CD4-positive, alpha-beta T cell treated with Interleukin-2 at 100 ng/mL for 4 hours (primary cell): ENCODE results near the gene MAL.

Experiments used
- DNase-seq: peaks from one replicate; pipeline ENCODE4 v3.0.0-alpha.2; 2020; ENCODE audit warnings: low spot score

The MAL gene

GRCh38 chr2:95048825-95049682 is 23.5 kb downstream of the MAL start:
- no peak for DNase-seq

- no peak for DNase-seq
Observed at GRCh38 chr2:95049683-95049955, 24.1 kb downstream of the MAL start.

DNA sequence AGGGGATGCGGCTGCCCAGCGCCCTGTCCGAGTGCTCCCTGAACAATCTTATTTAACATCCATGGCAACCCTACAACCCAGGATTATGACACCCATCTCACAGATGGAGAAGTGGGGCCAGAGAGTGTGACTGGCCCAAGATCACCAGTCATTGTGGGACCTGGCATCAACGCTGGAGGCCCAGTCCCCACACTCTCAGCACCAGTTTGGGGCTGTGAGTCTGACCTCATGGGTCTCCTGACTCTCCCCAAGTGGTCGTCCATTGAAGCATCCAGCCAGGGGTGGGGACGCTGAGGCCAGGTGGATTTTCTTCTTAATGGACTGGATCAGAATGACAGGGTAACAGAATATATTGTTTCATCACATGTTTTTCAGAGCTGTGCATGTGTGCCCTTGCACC is 24.5 kb downstream of the MAL start:
- no peak for DNase-seq

- no peak for DNase-seq
Observed at GRCh38 chr2:95050385-95051300, 25.1 kb downstream of the MAL start.

DNA sequence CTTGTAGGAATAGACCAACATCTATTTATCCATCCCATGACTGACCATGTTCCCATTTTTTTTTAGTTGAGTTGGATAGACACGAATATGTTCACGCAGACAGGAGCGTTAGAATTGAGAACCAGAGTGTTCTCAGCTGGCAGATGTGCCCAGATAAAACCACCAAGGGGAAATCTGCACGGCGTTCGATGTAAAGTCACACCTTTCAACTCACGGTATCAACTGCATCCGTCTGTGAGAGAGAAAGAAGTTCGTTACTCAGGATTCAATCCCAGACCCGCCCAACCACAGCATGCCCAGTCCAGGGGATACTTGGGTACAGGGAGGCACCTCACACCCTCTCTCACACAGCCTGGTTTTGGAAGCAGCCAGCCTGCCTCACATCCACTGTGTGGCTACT is 26.1 kb downstream of the MAL start:
- DNase-seq = no peak

- no peak for DNase-seq
Observed at GRCh38 chr2:95052307-95052706, 26.8 kb downstream of the MAL start.

DNA sequence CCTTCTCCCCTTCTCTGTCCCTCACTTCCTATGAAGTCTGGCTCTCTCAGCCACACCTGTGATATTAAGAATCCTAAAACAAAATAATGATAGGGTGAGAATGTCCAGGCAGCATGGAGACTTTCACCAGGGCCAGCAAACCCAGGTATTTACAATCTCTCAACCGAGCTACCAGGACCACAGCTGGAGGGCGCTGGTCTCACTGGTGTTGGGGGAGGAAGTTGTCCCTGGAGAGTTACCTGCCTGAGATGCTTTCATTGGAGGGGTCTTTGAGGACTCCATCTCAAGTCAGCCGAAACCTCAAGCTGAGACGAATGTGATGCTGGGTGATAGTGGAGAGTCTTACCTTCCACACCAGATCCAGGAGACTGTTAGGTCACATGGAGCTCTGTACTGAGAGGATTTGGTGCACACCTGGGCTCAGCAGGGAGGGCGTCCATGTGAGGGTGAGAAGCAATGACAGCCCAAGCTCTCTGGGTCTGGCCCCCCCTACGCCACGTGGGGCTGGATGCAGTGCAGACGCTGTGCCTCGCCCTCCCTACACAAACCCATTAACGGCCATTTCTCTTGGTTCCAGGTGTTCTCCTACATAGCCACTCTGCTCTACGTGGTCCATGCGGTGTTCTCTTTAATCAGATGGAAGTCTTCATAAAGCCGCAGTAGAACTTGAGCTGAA is 27.4 kb downstream of the MAL start:
- no peak for DNase-seq

- DNase-seq = no peak
Observed at GRCh38 chr2:95053543-95053942, 28.0 kb downstream of the MAL start.

- DNase-seq = no peak
Observed at GRCh38 chr2:95054016-95054415, 28.5 kb downstream of the MAL start.

DNA sequence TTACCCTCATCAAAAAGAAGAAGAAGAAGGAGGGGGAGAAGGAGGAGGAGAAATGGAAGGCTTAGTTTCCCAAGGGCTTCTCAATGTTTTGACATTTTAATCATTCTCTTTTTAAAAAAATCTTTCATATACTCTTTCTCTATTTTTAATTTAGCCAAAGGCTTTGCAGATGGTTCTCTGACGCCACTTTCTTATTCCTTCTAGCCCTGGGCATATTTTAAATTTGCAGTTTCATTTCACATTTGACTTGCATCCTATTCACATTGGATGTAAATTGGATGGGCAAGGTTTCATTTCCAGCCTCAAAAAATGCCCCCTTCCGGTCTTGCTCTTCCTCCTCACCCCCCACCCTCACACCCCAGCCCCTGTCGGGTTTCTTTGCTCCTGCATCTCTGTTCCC is 29.8 kb downstream of the MAL start:
- no peak for DNase-seq

GRCh38 chr2:95056044-95056443 is 30.5 kb downstream of the MAL start:
- DNase-seq = no peak

- no peak for DNase-seq
Observed at GRCh38 chr2:95056461-95057459, 31.3 kb downstream of the MAL start.

DNA sequence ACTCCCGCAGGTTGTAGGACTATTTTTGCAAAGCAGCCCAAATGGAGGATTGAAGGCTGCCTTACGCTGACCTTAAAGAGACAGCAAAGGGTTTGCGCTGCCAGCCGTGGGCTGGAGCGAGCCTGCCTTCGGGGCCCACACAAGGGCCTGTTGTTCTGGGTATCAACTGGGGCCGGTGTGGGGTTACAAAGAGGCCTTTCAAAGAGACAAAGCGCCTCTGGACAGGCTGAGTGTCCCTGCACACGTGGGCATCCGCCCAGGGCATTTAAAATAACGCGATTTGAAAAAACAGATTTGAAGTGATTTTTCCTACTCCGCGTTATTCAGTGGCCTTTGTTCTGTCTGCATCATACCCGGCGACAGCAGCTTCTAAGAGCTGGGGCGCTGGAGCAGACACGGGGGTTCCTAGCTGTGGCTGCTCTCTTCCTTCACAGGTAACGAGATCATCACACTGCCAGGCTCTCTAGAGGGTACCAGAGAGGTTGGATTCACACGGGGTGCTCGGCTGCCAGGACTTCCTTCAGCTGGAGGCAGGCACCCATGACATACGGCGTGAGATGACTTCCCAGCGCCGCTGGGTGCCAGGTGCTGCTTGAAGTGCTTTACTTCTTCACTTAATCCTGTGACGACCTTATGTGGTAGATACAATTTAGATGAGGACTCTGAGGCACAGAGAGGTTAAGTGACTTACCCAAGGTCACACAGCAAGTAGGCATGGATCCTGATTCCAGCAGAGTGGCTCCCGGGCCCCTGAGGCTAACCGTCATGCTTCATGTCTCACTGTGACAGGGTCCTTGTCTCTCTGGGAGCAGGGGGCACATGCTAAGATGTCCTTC is 32.2 kb downstream of the MAL start:
- no peak for DNase-seq

- no peak for DNase-seq
Observed at GRCh38 chr2:95058466-95058988, 33.0 kb downstream of the MAL start.

GRCh38 chr2:95058989-95059641 is 33.6 kb downstream of the MAL start:
- no peak for DNase-seq

DNA sequence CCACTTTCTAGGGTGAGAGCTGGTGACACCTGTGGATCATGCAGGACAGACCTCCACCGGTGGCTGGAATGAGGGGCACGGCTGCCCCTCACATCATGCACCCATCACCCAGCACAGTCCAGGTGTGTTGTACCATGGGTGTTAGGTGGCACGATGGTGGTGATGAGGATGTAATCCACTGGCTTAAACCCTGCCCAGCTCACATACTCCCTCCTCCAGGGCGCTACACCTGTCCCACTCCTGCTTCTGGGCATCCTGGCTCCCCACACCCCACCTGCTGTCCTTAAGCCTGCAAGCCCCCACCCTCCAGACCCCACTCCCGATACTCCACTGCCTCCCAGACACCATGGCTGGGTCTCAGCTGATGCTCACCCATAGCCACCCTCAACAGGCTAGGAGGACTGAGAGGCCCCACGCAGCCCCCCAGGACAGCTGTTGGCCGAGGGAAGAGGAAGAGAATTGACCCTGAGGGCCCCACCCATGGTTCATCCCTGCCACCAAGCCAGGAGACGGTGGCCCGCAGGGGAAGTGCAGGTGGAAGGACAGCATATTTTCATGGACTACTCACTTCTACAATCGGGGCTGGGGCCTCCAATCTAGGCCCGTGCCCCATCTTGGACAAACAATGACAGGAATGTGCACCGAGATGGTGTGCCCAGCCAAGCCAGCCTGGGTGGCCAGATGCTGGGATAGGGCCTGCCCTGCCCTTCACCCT is 34.3 kb downstream of the MAL start:
- no peak for DNase-seq

- no peak for DNase-seq
Observed at GRCh38 chr2:95060446-95061118, 35.1 kb downstream of the MAL start.

- no peak for DNase-seq
Observed at GRCh38 chr2:95061119-95061512, 35.6 kb downstream of the MAL start.
